ENCODE data around the gene EID1. TPM values are rescaled to one million over a fixed set of nuclear protein-coding genes. Genes with fewer than 3 reads are reported as not detected.

Gene EID1
- total and polyA plus RNA-seq, 9 of the 15 experiments (the other 6 are each of a cell fraction or from before 2014, with no cell fraction given), result 46.5 to 211 (median 143) TPM

GRCh38 chr15:48858401-48858800, 19.5 kb upstream of the EID1 start (continued):
- TF ChIP-seq ZBTB5 (IDR thresholded peaks at IDR 0.05) (no peak), MLLT1 (IDR thresholded peaks at IDR 0.05) (peak in 1 of 2 experiments; percentile 82; a peak in 2 of 4 replicates), RCOR1 (IDR thresholded peaks at IDR 0.05; ENCODE audit: borderline replicate concordance in 1 of 2, low read depth in 2 of 2, low read length in 2 of 2) (peak in 1 of 2 experiments; percentile 72; a peak in 2 of 4 replicates), KLF6 (CRISPR knock-in tag; IDR thresholded peaks at IDR 0.05; ENCODE audit: borderline replicate concordance) (no peak), KLF13 (tag; IDR thresholded peaks at IDR 0.05; ENCODE audit: borderline replicate concordance, low read depth) (no peak), NR2C1 (IDR thresholded peaks at IDR 0.05) (no peak), NR2C1 (tag; IDR thresholded peaks at IDR 0.05) (no peak), TARDBP (IDR thresholded peaks at IDR 0.05) (no peak), MED1 (CRISPR knock-in tag; IDR thresholded peaks at IDR 0.05; ENCODE audit: borderline replicate concordance) (no peak), ARID3B (CRISPR knock-in tag; IDR thresholded peaks at IDR 0.05; ENCODE audit: borderline replicate concordance) (no peak), SMARCE1 (IDR thresholded peaks at IDR 0.05) (peak; percentile 58; the same call in 1 of the 2 replicates), CHD1 (IDR thresholded peaks at IDR 0.05; ENCODE audit: low read length) (no peak), ZNF583 (CRISPR knock-in tag; IDR thresholded peaks at IDR 0.05) (no peak), HDAC1 (IDR thresholded peaks at IDR 0.05) (0 out of 4 replicates have a peak, but pooled peaks of 1 of the 2 experiments have one; percentile 32), ZNF780A (CRISPR knock-in tag; IDR thresholded peaks at IDR 0.05) (no peak), ATF3 (IDR thresholded peaks at IDR 0.05) (peak; percentile 34; the same call in 1 of the 2 replicates), ATF3 (CRISPR knock-in tag; conservative IDR thresholded peaks at IDR 0.05) (no peak), SMARCC2 (IDR thresholded peaks at IDR 0.05; ENCODE audit: low read depth) (peak; percentile 18; the same call in 1 of the 2 replicates), MNT (conservative IDR thresholded peaks at IDR 0.05) (0 out of 4 replicates have a peak, but pooled peaks of 1 of the 2 experiments have one; percentile 25)
